ENCODE data around the gene MTMR12.

- TF ChIP-seq PATZ1 (CRISPR knock-in tag; IDR thresholded peaks at IDR 0.05; ENCODE audit: borderline replicate concordance) (no peak), PPARA (CRISPR knock-in tag; IDR thresholded peaks at IDR 0.05; ENCODE audit: borderline replicate concordance) (no peak), ZNF565 (CRISPR knock-in tag; conservative IDR thresholded peaks at IDR 0.05; ENCODE audit: low read depth) (no peak)
Observed at GRCh38 chr5:32241034-32241783, 71.5 kb downstream of the MTMR12 start.

All from SK-N-SH treated with all-trans-retinoic acid at 6 μM for 48 hours (cell line).